LNCAP (cell line): ENCODE results near the gene DGCR8.

ENCODE experiments used
- CTCF ChIP-seq: fragments of 450-650 bp; IDR thresholded peaks from 2 replicates; pipeline ENCODE4 v1.5.1; 2017; ENCODE audit warnings: mild to moderate bottlenecking

Gene DGCR8

GRCh38 chr22:20036535-20037392 lies 43.3 kb upstream of the DGCR8 start:
- TF ChIP-seq CTCF = no peak

- TF ChIP-seq CTCF = no peak
These were observed 42.6 kb upstream of the DGCR8 start for GRCh38 chr22:20037419-20037818.

GRCh38 chr22:20038574-20038973 lies 41.5 kb upstream of the DGCR8 start:
- no peak for TF ChIP-seq CTCF

GRCh38 chr22:20039683-20040325 lies 40.2 kb upstream of the DGCR8 start:
- TF ChIP-seq CTCF = no peak

DNA sequence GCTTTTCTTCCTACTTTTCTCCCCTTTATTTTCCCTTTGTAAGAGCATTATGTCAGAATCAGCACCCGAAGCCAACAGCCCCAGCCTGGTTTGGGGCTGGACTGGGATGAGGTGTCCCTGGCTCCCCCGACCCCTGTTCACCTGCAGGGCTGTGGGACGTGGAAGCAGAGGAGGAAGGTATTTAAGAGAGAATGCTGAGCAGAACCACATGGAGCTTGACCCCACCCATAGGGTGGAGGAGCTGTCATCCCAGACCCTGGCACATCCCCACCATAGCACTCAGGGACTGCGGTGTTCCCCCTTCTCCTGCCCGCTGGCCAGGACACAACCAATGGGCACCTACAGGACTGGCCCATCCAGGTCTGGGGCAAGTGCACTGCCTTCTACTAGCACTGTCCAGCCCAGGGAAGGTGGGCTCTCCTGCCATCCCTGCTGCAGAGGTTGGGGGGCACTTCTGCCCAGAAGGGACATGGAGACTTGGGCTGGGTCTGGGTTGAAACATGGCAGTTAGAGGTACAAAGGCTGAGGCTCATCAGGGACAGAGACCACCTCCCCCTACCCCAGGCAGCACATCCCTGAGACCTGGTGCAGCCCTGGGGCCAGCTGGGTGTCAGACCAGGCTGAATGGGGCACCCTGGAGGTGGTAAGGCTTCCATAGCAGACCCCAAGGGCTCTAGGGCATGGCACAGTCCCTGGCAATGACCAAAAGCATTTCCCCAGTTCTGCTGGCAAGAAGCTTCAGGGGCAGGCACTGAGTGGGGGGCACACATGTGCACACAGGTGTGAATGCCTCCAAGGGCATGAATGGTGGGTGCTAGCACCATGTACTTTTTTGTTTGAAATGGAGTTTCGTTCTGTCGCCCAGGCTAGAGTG lies 39.5 kb upstream of the DGCR8 start:
- TF ChIP-seq CTCF = no peak

DNA sequence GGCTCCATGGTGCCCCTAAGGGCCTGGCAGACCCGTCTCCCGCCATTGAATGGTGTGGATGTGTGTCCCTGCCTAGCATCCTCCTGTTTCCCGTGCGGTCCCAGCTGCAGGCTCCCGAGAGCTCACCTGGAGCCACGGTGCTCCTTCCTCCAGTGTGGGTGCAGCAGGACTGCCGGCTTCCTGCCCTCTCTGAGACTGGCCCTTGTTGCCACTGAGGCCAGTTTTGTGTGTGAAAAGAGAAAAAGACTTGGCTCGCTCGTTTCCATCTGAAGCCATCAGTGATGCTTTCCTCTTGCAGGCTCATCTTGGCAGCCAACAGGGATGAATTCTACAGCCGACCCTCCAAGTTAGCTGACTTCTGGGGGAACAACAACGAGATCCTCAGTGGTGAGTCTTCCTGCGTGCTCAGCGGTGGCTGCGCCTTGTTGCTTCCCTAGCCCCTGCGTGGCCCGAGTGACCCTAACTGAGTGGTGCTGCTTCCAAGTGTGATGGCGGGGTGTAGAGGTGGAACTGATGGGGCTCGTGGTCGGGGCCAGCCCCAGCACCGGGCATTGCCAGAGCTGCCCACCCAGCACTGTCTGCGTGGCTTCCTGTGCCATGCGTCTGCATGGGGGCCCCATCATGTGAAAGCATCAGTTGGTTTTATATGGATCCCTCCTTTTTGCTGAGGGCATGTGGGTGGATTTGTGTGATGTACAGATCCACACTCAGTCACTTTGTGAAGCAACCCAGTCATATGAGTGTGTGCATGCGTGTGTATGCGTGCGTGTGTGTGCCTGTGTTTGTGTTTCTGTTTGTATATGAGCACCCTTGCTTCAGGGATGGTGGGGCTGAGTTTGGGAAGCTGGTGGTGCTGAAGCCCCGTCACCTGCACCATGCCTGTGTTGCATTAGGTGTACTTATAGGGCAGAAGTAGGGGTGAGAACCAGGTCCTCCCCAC lies 36.7 kb upstream of the DGCR8 start:
- TF ChIP-seq CTCF = no peak
